CD4-positive, alpha-beta T cell treated with Interleukin-15 for 1 hour (primary cell): ENCODE measurements around the gene FAM219B.
"Not testable (repeated sequence)": the region's sequence is repeated elsewhere in the genome, so short reads cannot be mapped to it uniquely, and the experiment has no call there.

Experiments
- DNase-seq: peaks from one replicate; pipeline ENCODE4 v3.0.0-alpha.2; 2020

FAM219B gene

GRCh38 chr15:74906450-74907162, at the start of gene FAM219B:
FAM219B (minus strand) TSS chr15:74906851; CDS start chr15:74906800, 51 bp downstream.
- peak; percentile 82 for DNase-seq

- peak; percentile 64 for DNase-seq
Observed at GRCh38 chr15:74955796-74956647, 49.4 kb upstream of the FAM219B start.

- no peak for DNase-seq
Observed at GRCh38 chr15:74955017-74955416, 48.4 kb upstream of the FAM219B start.

- no peak for DNase-seq
Observed at GRCh38 chr15:74954515-74954914, 47.9 kb upstream of the FAM219B start.

GRCh38 chr15:74951006-74951405, 44.4 kb upstream of the FAM219B start:
- DNase-seq, result no peak

GRCh38 chr15:74950078-74950908, 43.6 kb upstream of the FAM219B start:
- peak; percentile 73 for DNase-seq

- peak; percentile 94 for DNase-seq
Observed at GRCh38 chr15:74937590-74938371, 31.1 kb upstream of the FAM219B start, which contains the start of gene COX5A. COX5A (minus strand) TSS chr15:74938073; CDS start chr15:74938014, 59 bp downstream.

- no peak for DNase-seq
Observed at GRCh38 chr15:74937272-74937589, 30.6 kb upstream of the FAM219B start.

GRCh38 chr15:74935193-74935592, 28.5 kb upstream of the FAM219B start:
- DNase-seq, result not testable (repeated sequence)

- DNase-seq, result no peak
Observed at GRCh38 chr15:74933573-74933972, 26.9 kb upstream of the FAM219B start.

- no peak for DNase-seq
Observed at GRCh38 chr15:74928771-74929198, 22.1 kb upstream of the FAM219B start.

GRCh38 chr15:74924525-74924924, 17.9 kb upstream of the FAM219B start:
- DNase-seq, result no peak

GRCh38 chr15:74920456-74920855, 13.8 kb upstream of the FAM219B start:
- DNase-seq, result no peak

GRCh38 chr15:74917676-74918075, 11.0 kb upstream of the FAM219B start:
- no peak for DNase-seq

- DNase-seq, result not testable (repeated sequence)
Observed at GRCh38 chr15:74913799-74914198, 7.1 kb upstream of the FAM219B start.

- no peak for DNase-seq
Observed at GRCh38 chr15:74913041-74913440, 6.4 kb upstream of the FAM219B start.

GRCh38 chr15:74908635-74909034, 2.0 kb upstream of the FAM219B start:
- no peak for DNase-seq

GRCh38 chr15:74907163-74907870, 666 bp upstream of the FAM219B start:
- no peak for DNase-seq

- DNase-seq, result no peak
Observed at GRCh38 chr15:74906067-74906449, 593 bp downstream of the FAM219B start.

GRCh38 chr15:74904190-74904805, 2.4 kb downstream of the FAM219B start:
- no peak for DNase-seq

GRCh38 chr15:74903676-74904075, 3.0 kb downstream of the FAM219B start:
- no peak for DNase-seq
